Measurements from ENCODE around the gene GNPNAT1.

GNPNAT1 gene

GRCh38 chr14:52791223-52792096 lies at the start of gene GNPNAT1:
Gene GNPNAT1 (minus strand): TSS chr14:52791607. CDS start chr14:52784650, 6,957 bp downstream.
- DNase-seq = peak; percentile 92

GRCh38 chr14:52840877-52841276 lies 49.5 kb upstream of the GNPNAT1 start:
- no peak for DNase-seq

GRCh38 chr14:52837451-52837850 lies 46.0 kb upstream of the GNPNAT1 start:
- no peak for DNase-seq

- no peak for DNase-seq
These were observed 44.7 kb upstream of the GNPNAT1 start for GRCh38 chr14:52836063-52836462.

- no peak for DNase-seq
These were observed 43.9 kb upstream of the GNPNAT1 start for GRCh38 chr14:52835122-52835903.

GRCh38 chr14:52834440-52834842 lies 43.0 kb upstream of the GNPNAT1 start:
- no peak for DNase-seq

- no peak for DNase-seq
These were observed 42.5 kb upstream of the GNPNAT1 start for GRCh38 chr14:52833891-52834290.

- no peak for DNase-seq
These were observed 38.2 kb upstream of the GNPNAT1 start for GRCh38 chr14:52829527-52830185.

- no peak for DNase-seq
These were observed 36.0 kb upstream of the GNPNAT1 start for GRCh38 chr14:52827426-52827825.

- no peak for DNase-seq
These were observed 33.7 kb upstream of the GNPNAT1 start for GRCh38 chr14:52825085-52825484.

- DNase-seq = no peak
These were observed 33.1 kb upstream of the GNPNAT1 start for GRCh38 chr14:52824462-52824861.

GRCh38 chr14:52821805-52822250 lies 30.4 kb upstream of the GNPNAT1 start:
- DNase-seq = no peak

GRCh38 chr14:52808101-52808500 lies 16.7 kb upstream of the GNPNAT1 start:
- no peak for DNase-seq

- DNase-seq = no peak
These were observed 14.7 kb upstream of the GNPNAT1 start for GRCh38 chr14:52806115-52806514.

- DNase-seq = no peak
These were observed 11.2 kb upstream of the GNPNAT1 start for GRCh38 chr14:52802597-52802996.

- peak; percentile 20 for DNase-seq
These were observed 9.8 kb upstream of the GNPNAT1 start for GRCh38 chr14:52801014-52801712.

- DNase-seq = no peak
These were observed 7.4 kb upstream of the GNPNAT1 start for GRCh38 chr14:52798826-52799225.

- DNase-seq = no peak
These were observed 6.2 kb upstream of the GNPNAT1 start for GRCh38 chr14:52797653-52798052.

- no peak for DNase-seq
These were observed 1.7 kb upstream of the GNPNAT1 start for GRCh38 chr14:52793061-52793460.

GRCh38 chr14:52792097-52792415 lies 649 bp upstream of the GNPNAT1 start:
- DNase-seq = no peak

GRCh38 chr14:52790756-52791222 lies 618 bp downstream of the GNPNAT1 start:
- DNase-seq = no peak

- DNase-seq = no peak
These were observed 1.2 kb downstream of the GNPNAT1 start for GRCh38 chr14:52790011-52790755.
